Epithelial cell of esophagus (primary cell): ENCODE data around the gene TSC22D1.

Experiments used
- DNase-seq: peaks from one replicate; pipeline ENCODE4 v3.0.0; 2010; ENCODE audit warnings: low read depth
- H3K4me3 ChIP-seq: 2 replicates; pipeline ENCODE4 v1.5.1; 2011; ENCODE audit warnings: mild to moderate bottlenecking, low read length, control low read depth
- CTCF ChIP-seq: IDR thresholded peaks from 2 replicates; pipeline ENCODE4 v1.5.1; 2011; ENCODE audit warnings: low read depth, mild to moderate bottlenecking, low read length, control low read depth, inconsistent platforms; ENCODE audit not compliant: insufficient read depth; ENCODE audit errors: missing control alignments

The TSC22D1 gene

DNA sequence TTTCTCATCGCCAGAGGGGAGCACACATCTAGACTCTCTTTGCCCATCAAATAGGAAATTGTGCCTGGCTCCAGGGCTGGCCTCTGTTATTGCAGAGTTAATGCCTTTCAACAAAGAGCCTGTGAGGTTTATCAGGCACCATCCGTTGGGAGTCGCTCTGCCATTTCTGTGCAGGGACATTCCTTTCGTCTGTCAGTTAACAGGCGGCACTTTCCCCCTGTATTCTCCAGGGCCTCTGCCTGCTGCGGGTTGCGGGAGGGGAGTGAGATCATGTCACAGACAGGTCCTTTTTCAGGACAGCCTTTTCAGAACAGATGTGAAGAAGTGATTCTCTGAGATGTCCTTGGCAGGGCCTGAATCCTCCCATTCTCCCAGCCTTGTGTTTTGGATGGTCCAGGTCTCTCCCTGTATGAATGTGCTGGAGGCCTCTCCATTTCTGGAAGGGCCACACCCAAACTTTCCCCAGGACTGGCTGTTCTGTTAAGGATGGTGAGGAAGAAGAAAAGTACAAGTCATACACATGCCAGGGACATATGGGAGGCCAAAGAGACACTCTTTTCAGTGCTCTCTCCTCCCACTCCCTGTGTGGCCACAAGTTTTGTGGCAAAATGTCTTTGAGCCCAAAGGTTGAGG is 187.6 kb downstream of the TSC22D1 start:
- TF ChIP-seq CTCF: no peak
- DNase-seq: no peak

DNA sequence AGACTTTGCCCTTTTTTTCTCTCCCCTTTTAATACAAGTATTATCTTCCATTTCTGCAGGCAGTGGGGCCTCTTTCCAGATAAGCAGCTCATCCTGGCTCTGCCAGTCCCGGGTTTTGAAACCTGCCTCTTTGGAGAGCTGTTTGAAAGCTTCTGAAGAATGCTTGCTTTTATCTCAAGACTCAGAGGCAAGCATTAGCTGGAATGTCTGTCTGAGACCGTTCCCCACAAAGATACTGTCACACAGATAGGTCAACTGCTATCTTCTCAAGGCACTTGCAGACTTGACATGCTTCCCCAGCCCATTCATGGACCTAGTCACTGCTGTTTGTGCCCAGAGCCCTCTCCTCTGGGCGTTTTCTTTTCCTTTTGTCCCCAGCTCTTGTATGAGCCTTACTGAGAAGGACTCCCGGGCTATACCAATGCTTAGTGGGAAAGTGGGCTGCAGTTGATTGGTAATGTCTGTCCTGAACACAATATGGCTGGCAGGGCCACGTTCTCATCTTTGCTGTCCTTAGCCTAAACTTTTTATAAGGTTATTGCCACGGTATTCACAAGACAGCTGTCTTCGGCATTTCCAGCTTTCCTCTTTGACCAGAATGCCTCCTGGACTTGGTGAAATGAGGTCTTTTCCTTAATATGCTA is 189.1 kb downstream of the TSC22D1 start:
- no peak overlapping the region for H3K4me3 ChIP-seq
- no peak for DNase-seq
- TF ChIP-seq CTCF: no peak

More for the DNA sequence above, 187.6 kb downstream of the TSC22D1 start:
- H3K4me3 ChIP-seq: no peak overlapping the region

- TF ChIP-seq CTCF: no peak
- no peak for DNase-seq
- no peak overlapping the region for H3K4me3 ChIP-seq
Measured at GRCh38 chr13:44385847-44386246, 190.3 kb downstream of the TSC22D1 start.

DNA sequence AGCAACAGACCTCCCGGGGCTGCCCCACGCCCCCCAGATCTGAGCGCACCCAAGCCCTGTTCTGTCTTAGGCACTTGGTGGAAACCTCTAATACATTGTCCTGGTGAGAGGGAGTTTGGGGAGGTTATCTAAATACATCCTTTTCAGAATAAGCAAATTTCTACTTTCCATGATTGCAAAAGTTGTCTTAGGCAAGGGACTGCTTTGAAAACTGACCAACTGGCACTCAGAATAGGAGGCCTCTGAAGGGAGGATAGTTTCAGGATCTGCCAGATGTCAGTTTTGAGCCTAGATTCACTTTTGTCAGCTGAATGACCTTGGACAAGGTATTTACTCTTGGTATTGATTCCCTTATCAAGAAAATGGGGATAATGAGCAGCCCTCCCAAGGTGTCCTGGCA is 190.7 kb downstream of the TSC22D1 start:
- no peak for TF ChIP-seq CTCF

DNA sequence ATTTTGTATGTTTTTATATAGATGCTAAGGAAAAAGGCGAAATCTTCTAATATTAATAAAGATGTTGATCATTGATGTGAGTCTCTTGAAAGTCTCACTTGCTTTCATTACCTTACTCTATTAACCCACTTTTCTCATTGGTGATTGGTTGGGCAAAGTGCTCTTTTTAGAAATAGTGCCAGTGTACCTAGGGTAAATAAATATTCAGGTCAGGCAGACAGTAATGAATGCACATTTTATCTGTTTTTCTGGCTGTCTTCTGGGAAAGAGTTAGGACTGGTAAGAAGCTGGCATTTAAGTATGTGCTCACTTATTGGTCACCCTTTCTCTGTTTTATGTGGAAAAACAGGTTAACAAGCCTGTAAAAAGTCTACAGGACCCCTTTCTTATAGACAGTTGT is 191.4 kb downstream of the TSC22D1 start:
- TF ChIP-seq CTCF: no peak

More for the DNA sequence above, 190.7 kb downstream of the TSC22D1 start:
- no peak for DNase-seq
- H3K4me3 ChIP-seq: no peak overlapping the region

GRCh38 chr13:44383945-44384344 is 192.2 kb downstream of the TSC22D1 start:
- no peak for TF ChIP-seq CTCF

More for the DNA sequence above, 191.4 kb downstream of the TSC22D1 start:
- DNase-seq: no peak
- no peak overlapping the region for H3K4me3 ChIP-seq

GRCh38 chr13:44382635-44383145 is 193.4 kb downstream of the TSC22D1 start:
- no peak overlapping the region for H3K4me3 ChIP-seq
- DNase-seq: no peak
- TF ChIP-seq CTCF: no peak

More at GRCh38 chr13:44383945-44384344, 192.2 kb downstream of the TSC22D1 start:
- H3K4me3 ChIP-seq: no peak overlapping the region
- no peak for DNase-seq
